Activated T-cell treated with anti-CD3 and anti-CD28 coated beads, Interleukin-2, amount 50 U/mL, for 24 hours (primary cell): Measurements from ENCODE around the gene RNASEH2B.
A peak's percentile ranks its signal among the peaks of the same experiment; 100 is the strongest.

Experiments
- DNase-seq: peaks from one replicate; pipeline ENCODE4 v3.0.0-alpha.2; 2020
- H3K27ac Mint-ChIP-seq: 2 replicates; pipeline ENCODE4 v1.8.0; 2020; ENCODE audit warnings: mild to moderate bottlenecking, mixed read lengths
- H3K27me3 Mint-ChIP-seq: 2 replicates; pipeline ENCODE4 v1.8.0; 2020; ENCODE audit warnings: mixed read lengths
- H3K36me3 Mint-ChIP-seq: 2 replicates; pipeline ENCODE4 v1.8.0; 2020; ENCODE audit warnings: low read depth, mixed read lengths
- H3K4me1 Mint-ChIP-seq: 2 replicates; pipeline ENCODE4 v1.8.0; 2020; ENCODE audit warnings: low read depth, mixed read lengths
- H3K4me3 Mint-ChIP-seq: 2 replicates; pipeline ENCODE4 v1.8.0; 2020; ENCODE audit warnings: mild to moderate bottlenecking, moderate library complexity, mixed read lengths
- H3K9me3 Mint-ChIP-seq: 2 replicates; pipeline ENCODE4 v1.8.0; 2020; ENCODE audit warnings: mixed read lengths

RNASEH2B gene

GRCh38 chr13:50914848-50915247 lies 5.3 kb downstream of the RNASEH2B start:
- Mint-ChIP-seq H3K27ac (peak overlapping the region; percentile 47), H3K4me3 (no peak overlapping the region), H3K4me1 (peaks cover 78% of the 10 kb centered on the region), H3K36me3 (peaks cover 17% of the 10 kb centered on the region), H3K27me3 (no peaks in the 10 kb centered on the region), H3K9me3 (no peaks in the 10 kb centered on the region)
- no peak for DNase-seq

DNA sequence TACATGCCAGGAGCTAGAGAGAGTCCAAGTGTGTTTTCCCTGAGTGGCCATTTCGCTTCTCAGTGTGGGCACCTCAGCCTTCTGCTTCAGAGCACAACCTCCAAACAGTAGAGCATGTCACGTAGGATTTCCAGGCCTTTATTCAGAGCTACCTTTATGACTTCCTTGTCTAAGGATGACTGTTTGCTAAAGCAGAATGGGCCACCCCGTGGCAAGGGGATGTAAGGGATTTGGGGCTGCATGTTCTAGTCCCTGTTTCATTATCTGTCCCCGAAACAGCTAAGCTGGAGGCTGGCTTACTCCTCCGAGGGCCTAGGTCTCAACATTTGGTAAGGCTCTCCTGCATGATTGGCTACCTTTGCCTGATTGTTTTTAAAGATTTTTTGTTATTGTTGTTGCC lies 6.0 kb downstream of the RNASEH2B start:
- DNase-seq: peak; percentile 33
- peaks cover 80% of the 10 kb centered on the region for H3K4me1 Mint-ChIP-seq
- H3K4me3 Mint-ChIP-seq: no peak overlapping the region
- H3K9me3 Mint-ChIP-seq: no peaks in the 10 kb centered on the region
- H3K36me3 Mint-ChIP-seq: peaks cover 14% of the 10 kb centered on the region
- H3K27me3 Mint-ChIP-seq: no peaks in the 10 kb centered on the region
- H3K27ac Mint-ChIP-seq: peak overlapping the region; percentile 47

DNA sequence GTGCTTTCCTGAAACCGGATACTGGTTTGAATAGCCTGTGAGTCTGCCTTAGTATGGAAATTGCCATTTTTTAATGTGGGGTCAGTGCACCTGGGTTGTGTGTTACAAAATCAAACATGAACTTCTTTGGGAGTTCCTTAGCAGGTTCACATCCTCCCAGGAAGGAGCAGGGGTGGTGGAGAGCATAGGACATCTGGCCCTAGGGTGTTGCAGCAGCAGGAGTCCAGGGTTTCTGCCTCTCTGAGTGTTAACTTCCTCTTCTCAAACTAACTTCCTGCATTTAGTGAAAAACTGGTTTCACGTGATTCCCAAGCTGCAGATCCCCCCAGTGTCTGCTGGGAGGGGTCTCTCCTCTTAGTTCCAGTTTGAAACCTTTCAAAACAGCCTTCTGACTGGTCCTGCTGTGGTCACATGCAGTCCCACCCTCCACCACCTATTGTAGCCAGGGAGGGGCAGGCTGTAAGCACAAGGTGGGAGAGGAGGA lies 7.2 kb downstream of the RNASEH2B start:
- Mint-ChIP-seq H3K4me3 (no peak overlapping the region), H3K27me3 (no peaks in the 10 kb centered on the region), H3K27ac (peak overlapping the region; percentile 85), H3K9me3 (peaks cover 3% of the 10 kb centered on the region), H3K36me3 (peaks cover 17% of the 10 kb centered on the region), H3K4me1 (peaks cover 70% of the 10 kb centered on the region)
- no peak for DNase-seq

DNA sequence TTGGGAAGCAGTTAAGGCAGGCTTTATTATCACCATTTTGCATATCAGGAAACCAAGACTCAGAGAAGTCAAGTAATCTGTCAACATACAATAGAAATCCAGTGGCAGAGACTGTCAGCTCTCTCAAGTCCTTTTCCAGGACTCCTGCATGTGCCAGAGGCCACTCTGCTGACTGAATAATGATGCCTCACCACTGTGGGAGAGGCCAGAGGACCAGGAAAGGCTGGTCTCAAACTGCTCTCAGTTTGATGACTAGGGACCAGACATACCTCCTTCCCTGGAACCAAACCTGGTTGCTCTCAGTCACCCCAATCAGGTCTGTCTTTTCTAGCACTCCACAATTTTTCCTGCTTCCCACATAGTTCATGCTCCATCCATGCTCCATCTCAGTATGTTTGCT lies 8.0 kb downstream of the RNASEH2B start:
- H3K9me3 Mint-ChIP-seq: peaks cover 11% of the 10 kb centered on the region

DNA sequence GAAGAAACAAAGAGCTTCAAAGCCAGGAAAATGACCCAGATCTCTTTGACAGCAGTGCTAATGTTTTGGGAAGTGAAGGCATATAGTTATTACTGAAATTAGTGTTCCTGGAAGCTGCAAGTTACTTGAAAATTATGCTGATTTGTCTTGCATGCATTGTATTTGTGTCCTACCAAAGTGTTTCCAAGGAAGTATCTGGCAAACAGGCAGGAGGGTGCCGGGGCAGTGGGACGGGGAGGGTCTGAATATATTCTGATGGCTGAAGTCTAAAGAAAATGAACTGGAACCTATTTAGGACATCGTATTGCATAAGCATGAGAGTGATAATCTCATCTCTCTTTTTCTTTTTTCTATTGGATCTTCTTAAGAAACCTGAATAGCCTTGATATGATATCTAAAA lies 9.0 kb downstream of the RNASEH2B start:
- H3K36me3 Mint-ChIP-seq: peaks cover 36% of the 10 kb centered on the region
- no peak overlapping the region for H3K27ac Mint-ChIP-seq

More for the DNA sequence above, 8.0 kb downstream of the RNASEH2B start:
- H3K27me3 Mint-ChIP-seq: no peaks in the 10 kb centered on the region
- H3K4me3 Mint-ChIP-seq: no peak overlapping the region
- H3K27ac Mint-ChIP-seq: no peak overlapping the region
- no peak for DNase-seq
- peaks cover 26% of the 10 kb centered on the region for H3K36me3 Mint-ChIP-seq
- H3K4me1 Mint-ChIP-seq: peaks cover 63% of the 10 kb centered on the region

DNA sequence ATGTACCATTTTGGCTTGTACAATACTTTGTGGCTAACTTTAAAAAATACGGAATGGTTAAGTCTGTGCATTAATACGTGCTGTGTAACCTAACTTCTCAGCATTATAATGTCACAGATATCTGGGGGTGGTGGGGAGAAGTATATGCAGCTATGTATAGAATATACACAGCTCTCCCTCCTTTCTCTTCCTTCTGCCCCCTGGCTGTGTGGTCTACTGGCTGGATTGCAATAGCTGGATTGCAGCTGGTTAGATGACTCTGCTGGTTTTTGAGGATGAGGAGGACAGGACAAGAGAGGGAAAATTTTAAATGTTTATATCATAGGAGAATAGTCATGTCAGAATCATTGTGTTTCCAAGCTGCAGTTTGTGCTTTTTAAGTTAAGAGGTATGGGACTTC lies 9.7 kb downstream of the RNASEH2B start:
- no peak overlapping the region for H3K27ac Mint-ChIP-seq
- no peak overlapping the region for H3K4me3 Mint-ChIP-seq
- H3K27me3 Mint-ChIP-seq: no peaks in the 10 kb centered on the region
- peaks cover 42% of the 10 kb centered on the region for H3K36me3 Mint-ChIP-seq
- no peak for DNase-seq
- H3K9me3 Mint-ChIP-seq: peaks cover 24% of the 10 kb centered on the region
- H3K4me1 Mint-ChIP-seq: peaks cover 53% of the 10 kb centered on the region

More for the DNA sequence above, 9.0 kb downstream of the RNASEH2B start:
- Mint-ChIP-seq H3K4me1 (peaks cover 59% of the 10 kb centered on the region), H3K9me3 (peaks cover 20% of the 10 kb centered on the region), H3K4me3 (no peak overlapping the region), H3K27me3 (no peaks in the 10 kb centered on the region)
- DNase-seq: no peak

DNA sequence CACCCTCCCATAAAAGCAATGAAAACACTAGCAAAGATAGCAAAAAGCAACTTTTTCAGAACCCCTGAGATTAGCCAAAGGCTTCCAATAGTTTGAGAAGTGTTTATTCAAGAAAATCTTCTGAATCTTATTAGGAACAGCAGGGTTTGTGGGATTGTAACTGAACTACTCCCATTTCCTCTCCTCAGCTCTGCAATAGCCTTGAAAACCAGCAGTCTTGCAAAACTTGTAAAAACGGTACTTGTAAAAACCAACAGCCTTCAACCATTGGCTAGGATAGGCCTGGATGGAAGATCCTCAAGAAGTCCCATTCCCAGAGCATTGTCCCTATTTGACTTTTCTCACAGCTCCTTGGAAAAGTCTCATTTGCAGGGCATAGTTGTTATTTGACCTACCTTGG lies 12.1 kb downstream of the RNASEH2B start:
- H3K9me3 Mint-ChIP-seq: peaks cover 25% of the 10 kb centered on the region
- H3K27ac Mint-ChIP-seq: no peak overlapping the region
- H3K36me3 Mint-ChIP-seq: peaks cover 53% of the 10 kb centered on the region
- H3K27me3 Mint-ChIP-seq: no peaks in the 10 kb centered on the region
- no peak for DNase-seq
- H3K4me3 Mint-ChIP-seq: no peak overlapping the region
- H3K4me1 Mint-ChIP-seq: peaks cover 45% of the 10 kb centered on the region

DNA sequence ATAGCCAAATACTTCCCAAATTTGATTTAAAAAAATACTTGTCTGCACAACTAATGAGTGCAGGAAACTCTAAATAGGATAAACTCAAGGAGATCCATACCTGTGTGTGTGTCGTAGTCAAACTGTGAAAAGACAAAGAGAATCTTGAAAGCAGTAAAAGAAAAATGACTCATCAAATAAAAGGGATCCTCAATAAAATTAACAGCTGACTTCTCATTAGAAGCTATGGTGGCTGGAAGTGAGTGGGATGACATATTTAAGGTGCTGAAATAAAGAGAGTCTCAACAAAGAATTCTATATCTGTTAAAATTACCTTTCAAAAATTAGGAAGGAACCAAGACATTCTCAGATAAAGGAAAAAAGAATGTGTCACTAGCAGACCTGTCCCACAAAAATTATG lies 13.7 kb downstream of the RNASEH2B start:
- DNase-seq: no peak
- Mint-ChIP-seq H3K4me1 (peaks cover 38% of the 10 kb centered on the region), H3K27ac (no peak overlapping the region), H3K27me3 (no peaks in the 10 kb centered on the region), H3K9me3 (peaks cover 25% of the 10 kb centered on the region), H3K36me3 (peaks cover 53% of the 10 kb centered on the region), H3K4me3 (no peak overlapping the region)

DNA sequence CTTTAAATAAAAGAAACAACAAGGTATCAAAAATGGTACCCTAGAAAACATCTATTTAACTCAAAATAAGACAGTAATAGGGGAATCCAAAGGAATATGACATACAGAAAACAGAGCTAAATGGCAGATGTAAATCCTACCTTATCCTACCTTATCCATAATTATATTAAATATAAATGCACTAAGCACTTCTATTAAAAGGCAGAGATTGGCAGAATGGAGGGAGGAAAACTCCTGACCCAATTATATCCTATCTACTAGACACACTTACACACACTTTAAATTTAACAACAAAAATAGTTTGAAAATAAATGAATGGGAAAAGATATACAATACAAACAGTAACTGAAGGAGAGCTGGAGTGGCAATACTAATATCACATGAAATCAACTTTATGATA lies 14.4 kb downstream of the RNASEH2B start:
- Mint-ChIP-seq H3K4me3 (no peak overlapping the region), H3K27ac (no peak overlapping the region), H3K4me1 (peaks cover 34% of the 10 kb centered on the region), H3K9me3 (peaks cover 25% of the 10 kb centered on the region), H3K27me3 (no peaks in the 10 kb centered on the region), H3K36me3 (peaks cover 57% of the 10 kb centered on the region)
- no peak for DNase-seq

GRCh38 chr13:50927701-50928100 lies 18.1 kb downstream of the RNASEH2B start:
- no peak overlapping the region for H3K27ac Mint-ChIP-seq
- H3K4me1 Mint-ChIP-seq: peaks cover 30% of the 10 kb centered on the region
- no peak for DNase-seq
- H3K36me3 Mint-ChIP-seq: peaks cover 69% of the 10 kb centered on the region
- H3K4me3 Mint-ChIP-seq: no peak overlapping the region
- no peaks in the 10 kb centered on the region for H3K27me3 Mint-ChIP-seq
- peaks cover 14% of the 10 kb centered on the region for H3K9me3 Mint-ChIP-seq

GRCh38 chr13:50928102-50928501 lies 18.5 kb downstream of the RNASEH2B start:
- Mint-ChIP-seq H3K36me3 (peaks cover 69% of the 10 kb centered on the region), H3K27ac (no peak overlapping the region), H3K4me1 (peaks cover 30% of the 10 kb centered on the region), H3K27me3 (no peaks in the 10 kb centered on the region), H3K4me3 (no peak overlapping the region), H3K9me3 (peaks cover 10% of the 10 kb centered on the region)
- no peak for DNase-seq

DNA sequence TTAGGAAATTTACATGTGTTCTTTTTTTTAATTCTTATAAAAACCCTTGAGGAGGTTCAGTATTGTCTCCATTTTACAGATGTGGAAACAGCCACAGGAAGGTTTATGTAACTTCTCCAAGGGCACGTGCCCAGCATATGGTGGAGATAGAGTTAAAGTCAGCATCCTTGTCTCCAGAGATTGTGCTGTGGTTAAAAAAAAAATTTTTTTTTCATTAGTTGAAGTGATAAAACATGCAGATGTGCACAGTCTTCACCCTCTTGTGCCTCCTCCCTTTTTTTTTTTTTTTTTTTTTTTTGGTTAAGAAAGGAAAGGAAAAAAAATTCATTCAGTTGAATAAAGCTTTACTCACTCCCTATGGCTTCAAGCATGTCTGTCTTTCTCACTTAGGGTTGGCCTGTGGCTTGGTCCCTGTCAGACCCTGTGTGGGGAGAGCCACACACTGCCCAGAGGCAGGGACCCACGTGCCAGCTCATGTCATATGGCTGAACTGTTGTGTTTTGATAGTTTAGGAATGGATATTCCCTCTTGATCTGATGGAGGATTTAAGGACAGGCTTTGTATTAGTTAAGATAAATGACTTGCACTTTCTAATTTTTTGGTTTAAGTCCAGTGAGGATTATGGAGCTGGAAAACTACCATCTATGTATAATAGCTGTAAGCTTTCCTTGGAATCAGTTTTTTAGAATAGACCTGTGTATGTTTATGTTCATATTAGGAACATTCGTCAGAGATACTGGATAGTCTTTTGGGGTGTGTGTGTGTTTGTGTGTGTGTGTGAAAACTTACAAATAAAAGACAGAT lies 19.3 kb downstream of the RNASEH2B start:
- peaks cover 67% of the 10 kb centered on the region for H3K36me3 Mint-ChIP-seq
- DNase-seq: no peak
- peaks cover 30% of the 10 kb centered on the region for H3K4me1 Mint-ChIP-seq
- peaks cover 4% of the 10 kb centered on the region for H3K9me3 Mint-ChIP-seq
- no peaks in the 10 kb centered on the region for H3K27me3 Mint-ChIP-seq
- no peak overlapping the region for H3K27ac Mint-ChIP-seq
- no peak overlapping the region for H3K4me3 Mint-ChIP-seq

GRCh38 chr13:50932091-50932490 lies 22.5 kb downstream of the RNASEH2B start:
- no peaks in the 10 kb centered on the region for H3K9me3 Mint-ChIP-seq
- peaks cover 16% of the 10 kb centered on the region for H3K4me1 Mint-ChIP-seq

GRCh38 chr13:50934735-50935435 lies 25.3 kb downstream of the RNASEH2B start:
- Mint-ChIP-seq H3K27me3 (no peaks in the 10 kb centered on the region), H3K4me3 (no peak overlapping the region), H3K27ac (no peak overlapping the region), H3K9me3 (no peaks in the 10 kb centered on the region), H3K36me3 (peaks cover 87% of the 10 kb centered on the region), H3K4me1 (no peaks in the 10 kb centered on the region)
- no peak for DNase-seq

More at GRCh38 chr13:50932091-50932490, 22.5 kb downstream of the RNASEH2B start:
- Mint-ChIP-seq H3K27me3 (no peaks in the 10 kb centered on the region), H3K27ac (no peak overlapping the region), H3K4me3 (no peak overlapping the region), H3K36me3 (peaks cover 84% of the 10 kb centered on the region)
- no peak for DNase-seq

GRCh38 chr13:50936679-50937078 lies 27.1 kb downstream of the RNASEH2B start:
- Mint-ChIP-seq H3K4me1 (peaks cover 1% of the 10 kb centered on the region), H3K4me3 (no peak overlapping the region), H3K27me3 (no peaks in the 10 kb centered on the region), H3K9me3 (no peaks in the 10 kb centered on the region), H3K27ac (no peak overlapping the region), H3K36me3 (peaks cover 88% of the 10 kb centered on the region)
- DNase-seq: no peak
